HepG2 (cell line): ENCODE measurements around the gene KCNK17. TPM values are rescaled to one million over a fixed set of nuclear protein-coding genes. Genes with fewer than 3 reads are reported as not detected.

Experiments used
- ATAC-seq: fragments of 200-7000 bp; cut with Tn5 transposase; 3 replicates; pipeline ENCODE4 v1.9.1; 2020; ENCODE audit warnings: mild to moderate bottlenecking, moderate library complexity
- BruUV-seq: library from RNA; stranded (reverse); fragments of 400-500 nt; replicated peaks from 2 replicates; lab custom pipeline; 2021; lab: Mats Ljungman, UMichigan
- CTCF ChIA-PET: fragments of 300-600 bp; formaldehyde crosslinking; extraction: SDS; loops from one replicate; lab custom pipeline; 2021; ENCODE audit warnings: low total read pairs, inconsistent platforms, low intra/inter-chr PET ratio; lab: Yijun Ruan, JAX
- POLR2A ChIA-PET: fragments of 350-600 bp; sonication (Branson Sonifier 250); formaldehyde crosslinking; loops from one replicate; lab custom pipeline; 2020; ENCODE audit warnings: antibody characterized with exemption, inconsistent platforms; lab: Yijun Ruan, JAX
- DNase-seq: peaks from one replicate; pipeline ENCODE4 v3.0.0-alpha.2; 2015; ENCODE audit warnings: low spot score
- FAIRE-seq: peaks from 3 replicates; lab custom pipeline; 2011; peaks lifted over from hg19 to GRCh38; lab: Jason Lieb, UNC
- H2AFZ ChIP-seq: one replicate; pipeline ENCODE4 v1.6.1; 2011; ENCODE audit warnings: low read length, inconsistent platforms
- H3K27ac ChIP-seq: fragments of 300-600 bp; 3 replicates; pipeline ENCODE4 v1.8.0; 2011; ENCODE audit warnings: mixed run types, mild to moderate bottlenecking, mixed read lengths, low read length, inconsistent platforms; ENCODE audit not compliant: insufficient read depth; ENCODE audit errors: extremely low read length
- H3K27me3 ChIP-seq, 2 experiments: fragments of 200-600 bp in 1 of 2; 2 replicates in 1 of 2; 3 replicates in 1 of 2; pipeline versions ENCODE4 v1.6.0 to v1.8.0; 2011; ENCODE audit warnings: low read length in 2 of 2, mild to moderate bottlenecking in 2 of 2, moderate library complexity in 2 of 2, inconsistent platforms in 1 of 2; ENCODE audit not compliant: insufficient read depth in 2 of 2, control insufficient read depth in 1 of 2
- H3K36me3 ChIP-seq, 2 experiments: fragments of 200-600 bp in 1 of 2; replicated peaks in 1 of 2; 2 replicates in 1 of 2; 3 replicates in 1 of 2; pipeline versions ENCODE4 v1.5.1 to v1.8.0; 2011; ENCODE audit warnings: low read length in 2 of 2, inconsistent platforms in 1 of 2; ENCODE audit not compliant: insufficient read depth in 2 of 2, control insufficient read depth in 1 of 2
- H3K4me1 ChIP-seq: 2 replicates; pipeline ENCODE4 v1.5.1; 2012; ENCODE audit warnings: low read length, inconsistent platforms; ENCODE audit not compliant: insufficient read depth
- H3K4me2 ChIP-seq: 2 replicates; pipeline ENCODE4 v1.6.0; 2011; ENCODE audit warnings: low read depth, low read length, inconsistent platforms
- H3K4me3 ChIP-seq, 3 experiments: fragments of 200-600 bp in 1 of 3; sonication (generic), shearing (Covaris generic) in 1 of 3; replicated peaks in 1 of 3; 2 replicates each; pipeline ENCODE4 v1.5.1; 2011 to 2016; ENCODE audit warnings: low read length in 3 of 3, inconsistent platforms in 2 of 3, low read depth in 2 of 3, mild to moderate bottlenecking in 2 of 3, control low read depth in 1 of 3, mixed read lengths in 1 of 3; ENCODE audit not compliant: insufficient read depth in 1 of 3
- H3K79me2 ChIP-seq: one replicate; pipeline ENCODE4 v1.6.1; 2011; ENCODE audit warnings: low read length, inconsistent platforms; ENCODE audit not compliant: insufficient read depth
- H3K9ac ChIP-seq: 2 replicates; pipeline ENCODE4 v1.6.0; 2011; ENCODE audit warnings: mild to moderate bottlenecking, low read depth, low read length, inconsistent platforms; ENCODE audit not compliant: insufficient read depth
- H3K9me3 ChIP-seq: 2 replicates; pipeline ENCODE4 v1.5.1; 2012; ENCODE audit warnings: mild to moderate bottlenecking, low read length
- H4K20me1 ChIP-seq: 2 replicates; pipeline ENCODE4 v1.6.0; 2011; ENCODE audit warnings: inconsistent platforms, mild to moderate bottlenecking, low read length, moderate library complexity; ENCODE audit not compliant: insufficient read depth
- BORCS8-MEF2B ChIP-seq: sonication (generic); formaldehyde crosslinking; IDR thresholded peaks from 2 replicates; pipeline ENCODE4 v1.8.0; 2022; ENCODE audit warnings: mild to moderate bottlenecking, missing genetic modification reagents
- JDP2 ChIP-seq: sonication (generic); formaldehyde crosslinking; IDR thresholded peaks from 2 replicates; pipeline ENCODE4 v1.8.1; 2022; ENCODE audit warnings: missing genetic modification reagents, borderline replicate concordance
- PITX1 ChIP-seq: sonication (generic); formaldehyde crosslinking; IDR thresholded peaks from 2 replicates; pipeline ENCODE4 v1.5.1; 2020; ENCODE audit warnings: mild to moderate bottlenecking, missing genetic modification reagents
- PLRG1 ChIP-seq: fragments of 450-650 bp; conservative IDR thresholded peaks from 2 replicates; pipeline ENCODE4 v1.6.1; 2016
- ZHX1 ChIP-seq: sonication (generic); formaldehyde crosslinking; IDR thresholded peaks from 2 replicates; pipeline ENCODE4 v1.8.1; 2022; ENCODE audit warnings: low read depth, mild to moderate bottlenecking, missing genetic modification reagents
- WGBS: methylation state at CpG from one replicate; pipeline ENCODE4 v1.1.6; 2017; ENCODE audit warnings: low lambda C conversion rate; 5-methylcytosine and 5-hydroxymethylcytosine counted together
- in situ Hi-C: cut with HindIII; loops from 2 replicates; pipeline ENCODE4 v1.10.0; 2017; ENCODE audit warnings: low pct_unique_long_range_greater_than_20kb; ENCODE audit not compliant: extremely low pct_ligation_motif_present
- intact Hi-C: fragments of 100-400 bp; cut with micrococcal nuclease; formaldehyde crosslinking; loops from one replicate; pipeline ENCODE4 v1.10.0; 2022; ENCODE audit not compliant: unreplicated experiment
- polyA plus RNA-seq, 8 experiments: library from polyadenylated mRNA; depleted of rRNA in 3 of 8; stranded (reverse) in 7 of 8; unstranded in 1 of 8; fragments of >200 nt; fragmentation: Illumina TruSeq in 4 of 8; extraction: Trizol in 4 of 8; gene quantifications; 2 replicates each; pipeline versions ENCODE4 v1.2.1 to v1.2.3, GENCODE V29; 2011 to 2016; ENCODE audit warnings: low read depth in 4 of 8, missing spikeins in 1 of 8, mixed read lengths in 1 of 8; ENCODE audit not compliant: insufficient read depth in 1 of 8
- total RNA-seq, 5 experiments: library from RNA; depleted of rRNA; stranded (reverse); fragments of >200 nt; fragmentation: Illumina TruSeq; extraction: Trizol; gene quantifications; 2 replicates each; pipeline ENCODE4 v1.2.3, GENCODE V29; 2016; ENCODE audit warnings: low read depth in 1 of 5
- TF ChIP-seq, protein P1 (sequence below): sonication (generic); formaldehyde crosslinking; IDR thresholded peaks from 2 replicates; pipeline ENCODE4 v1.5.0; 2020; ENCODE audit warnings: missing genetic modification reagents

KCNK17 gene
- total and polyA plus RNA-seq, 2 of the 13 experiments (the other 11 are each of a cell fraction or from before 2014, with no cell fraction given) = not detected

- Histone ChIP-seq H3K9ac (no peak overlapping the region), H3K79me2 (no peaks in the 10 kb centered on the region), H3K27me3 (peaks cover 0 to 12% of the 10 kb centered on the region in 2 experiments; a peak in 2 of 5 replicates), H2AFZ (no peak overlapping the region), H3K36me3 (no peaks in the 10 kb centered on the region), H4K20me1 (peaks cover 5% of the 10 kb centered on the region; the same call in 1 of the 2 replicates), H3K4me1 (no peaks in the 10 kb centered on the region), H3K9me3 (no peaks in the 10 kb centered on the region), H3K4me3 (no peak overlapping the region), H3K4me2 (no peak overlapping the region), H3K27ac (no peak overlapping the region)
- intact Hi-C loops = no loop called here
- WGBS = 2% methylated on average over 3 of the region's 3 CpGs
- DNase-seq (no peak), ATAC-seq (no peak), FAIRE-seq (no peak)
- CTCF ChIA-PET = interaction anchor here (3.1 kb wide), 1 partner anchor 141 kb away, joined by 28 read pairs; no protein-coding TSS in a partner anchor
- in situ Hi-C loops = loop anchor here (10.0 kb wide), 1 partner anchor 303 kb away; no protein-coding TSS in a partner anchor
- no TSS peak for BruUV-seq
- TF ChIP-seq BORCS8-MEF2B (no peak), JDP2 (CRISPR knock-in tag) (no peak), PITX1 (CRISPR knock-in tag) (no peak), PLRG1 (no peak), ZHX1 (CRISPR knock-in tag) (no peak)
- TF ChIP-seq, protein P1, sequence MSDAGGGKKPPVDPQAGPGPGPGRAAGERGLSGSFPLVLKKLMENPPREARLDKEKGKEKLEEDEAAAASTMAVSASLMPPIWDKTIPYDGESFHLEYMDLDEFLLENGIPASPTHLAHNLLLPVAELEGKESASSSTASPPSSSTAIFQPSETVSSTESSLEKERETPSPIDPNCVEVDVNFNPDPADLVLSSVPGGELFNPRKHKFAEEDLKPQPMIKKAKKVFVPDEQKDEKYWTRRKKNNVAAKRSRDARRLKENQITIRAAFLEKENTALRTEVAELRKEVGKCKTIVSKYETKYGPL (CRISPR knock-in tag) = no peak
- POLR2A ChIA-PET = no interaction called here
These were observed 6.8 kb downstream of the KCNK17 start for GRCh38 chr6:39307462-39307861.
